GM12878 (cell line): ENCODE measurements around the gene CHCHD6. TPM values are rescaled to one million over a fixed set of nuclear protein-coding genes. Genes with fewer than 3 reads are reported as not detected.

Experiments
- ATAC-seq: fragments of 200-7000 bp; cut with Tn5 transposase; 3 replicates; pipeline ENCODE4 v1.9.1; 2020; ENCODE audit warnings: mild to moderate bottlenecking, moderate library complexity
- BruUV-seq: library from RNA; stranded (reverse); fragments of 400-500 nt; replicated peaks from 2 replicates; lab custom pipeline; 2021; lab: Mats Ljungman, UMichigan
- CTCF ChIA-PET: fragments of 300-600 bp; sonication (Branson Sonifier 250); formaldehyde crosslinking; extraction: SDS; loops from one replicate; lab custom pipeline; 2021; ENCODE audit warnings: inconsistent platforms; lab: Yijun Ruan, JAX
- POLR2A ChIA-PET: fragments of 350-600 bp; formaldehyde crosslinking; extraction: SDS; loops from one replicate; lab custom pipeline; 2021; ENCODE audit warnings: inconsistent platforms; lab: Charles Lee
- RAD21 ChIA-PET: fragments of 300-600 bp; sonication (Branson Sonifier 250); formaldehyde crosslinking; loops from one replicate; lab custom pipeline; 2023; ENCODE audit warnings: antibody characterized with exemption; ENCODE audit not compliant: unreplicated experiment; lab: Charles Lee
- SMC1A ChIA-PET: fragments of 300-600 bp; sonication (Branson Sonifier 250); formaldehyde crosslinking; loops from one replicate; lab custom pipeline; 2023; ENCODE audit not compliant: unreplicated experiment, uncharacterized antibody; lab: Charles Lee
- DNase-seq: peaks from one replicate; pipeline ENCODE4 v3.0.0-alpha.2; 2011; ENCODE audit warnings: low read depth, low spot score
- FAIRE-seq: peaks from 3 replicates; lab custom pipeline; 2011; peaks lifted over from hg19 to GRCh38; lab: Jason Lieb, UNC
- H2AFZ ChIP-seq: 2 replicates; pipeline ENCODE4 v1.6.0; 2011; ENCODE audit warnings: low read depth, low read length, control low read depth; ENCODE audit not compliant: control insufficient read depth
- H3K27ac ChIP-seq: 2 replicates; pipeline ENCODE4 v1.5.1; 2011; ENCODE audit warnings: control low read depth; ENCODE audit not compliant: control insufficient read depth, insufficient read depth
- H3K27me3 ChIP-seq, 2 experiments: replicated peaks in 1 of 2; 2 replicates each; pipeline versions ENCODE4 v1.6.0 to v1.6.1; 2011; ENCODE audit warnings: low read length in 1 of 2; ENCODE audit not compliant: control insufficient read depth in 2 of 2, insufficient read depth in 2 of 2
- H3K36me3 ChIP-seq, 2 experiments: 2 replicates each; pipeline ENCODE4 v1.5.1; 2011; ENCODE audit warnings: low read length in 1 of 2; ENCODE audit not compliant: control insufficient read depth in 2 of 2, insufficient read depth in 2 of 2
- H3K4me1 ChIP-seq: 2 replicates; pipeline ENCODE4 v1.6.1; 2011; ENCODE audit warnings: mild to moderate bottlenecking, low read length, moderate library complexity, mixed read lengths; ENCODE audit not compliant: control insufficient read depth, insufficient read depth
- H3K4me2 ChIP-seq: 2 replicates; pipeline ENCODE4 v1.6.0; 2011; ENCODE audit warnings: control low read depth; ENCODE audit not compliant: control insufficient read depth, insufficient read depth
- H3K4me3 ChIP-seq: fragments of 200-600 bp; sonication (generic); 2 replicates; pipeline ENCODE4 v1.5.1; 2016
- H3K79me2 ChIP-seq: 2 replicates; pipeline ENCODE4 v1.6.0; 2011; ENCODE audit warnings: low read length; ENCODE audit not compliant: control insufficient read depth, insufficient read depth
- H3K9ac ChIP-seq: 2 replicates; pipeline ENCODE4 v1.8.0; 2011; ENCODE audit warnings: low read length, control low read depth, mixed read lengths; ENCODE audit not compliant: control insufficient read depth, insufficient read depth
- H3K9me3 ChIP-seq: replicated peaks from 3 replicates; pipeline ENCODE4 v1.5.1; 2011; ENCODE audit warnings: mild to moderate bottlenecking, low read length; ENCODE audit not compliant: control insufficient read depth, insufficient read depth
- H4K20me1 ChIP-seq: 2 replicates; pipeline ENCODE4 v1.6.0; 2011; ENCODE audit not compliant: control insufficient read depth, insufficient read depth
- ASH2L ChIP-seq: fragments of 300-600, 200-600 bp; sonication (generic); IDR thresholded peaks from 2 replicates; pipeline ENCODE4 v1.6.1; 2017; ENCODE audit warnings: low read depth, mild to moderate bottlenecking, borderline replicate concordance
- CHD2 ChIP-seq: IDR thresholded peaks from 2 replicates; pipeline ENCODE4 v1.6.1; 2011; ENCODE audit warnings: low read depth, low read length, improper control_type of control experiment, borderline replicate concordance
- FOS ChIP-seq: IDR thresholded peaks from 3 replicates; pipeline ENCODE4 v1.6.1; 2011; ENCODE audit warnings: borderline replicate concordance; ENCODE audit not compliant: insufficient read length; ENCODE audit errors: extremely low read depth
- IKZF1 ChIP-seq: fragments of 450-650 bp; conservative IDR thresholded peaks from 2 replicates; pipeline ENCODE4 v1.6.1; 2017; ENCODE audit warnings: antibody characterized with exemption, mild to moderate bottlenecking
- IRF4 ChIP-seq: IDR thresholded peaks from 2 replicates; pipeline ENCODE4 v1.6.1; 2011; ENCODE audit warnings: low read depth, low read length
- JUNB ChIP-seq: IDR thresholded peaks from 2 replicates; pipeline ENCODE4 v1.6.1; 2016; ENCODE audit warnings: antibody characterized with exemption, mild to moderate bottlenecking
- KDM1A ChIP-seq: fragments of 200-600 bp; sonication (generic); IDR thresholded peaks from 2 replicates; pipeline ENCODE4 v1.6.1; 2016; ENCODE audit warnings: borderline replicate concordance
- KLF5 ChIP-seq: fragments of 450-650 bp; IDR thresholded peaks from 2 replicates; pipeline ENCODE4 v1.6.1; 2014; ENCODE audit warnings: mild to moderate bottlenecking; ENCODE audit not compliant: partially characterized antibody
- NFYA ChIP-seq: IDR thresholded peaks from 2 replicates; pipeline ENCODE4 v1.6.1; 2011; ENCODE audit warnings: low read depth, mild to moderate bottlenecking, low read length, improper control_type of control experiment, borderline replicate concordance
- NR2F1 ChIP-seq: fragments of 450-650 bp; conservative IDR thresholded peaks from 2 replicates; pipeline ENCODE4 v1.6.1; 2017; ENCODE audit warnings: mild to moderate bottlenecking
- TCF12 ChIP-seq: IDR thresholded peaks from 2 replicates; pipeline ENCODE4 v1.6.1; 2011; ENCODE audit warnings: low read depth, mild to moderate bottlenecking, low read length
- ZNF24 ChIP-seq: fragments of 450-650 bp; IDR thresholded peaks from 2 replicates; pipeline ENCODE4 v1.6.1; 2017; ENCODE audit warnings: antibody characterized with exemption, mild to moderate bottlenecking
- ZNF274 ChIP-seq: IDR thresholded peaks from one replicate; pipeline ENCODE4 v1.8.0; 2011; ENCODE audit not compliant: insufficient read length, insufficient read depth
- WGBS: methylation state at CpG from one replicate; pipeline ENCODE4 v1.1.6; 2016; ENCODE audit warnings: low lambda C conversion rate; ENCODE audit not compliant: insufficient replicate concordance, insufficient coverage; ENCODE audit errors: missing lambda C conversion rate; 5-methylcytosine and 5-hydroxymethylcytosine counted together
- in situ Hi-C: fragments of 300-500 bp; cut with MboI; formaldehyde crosslinking; loops from 9 replicates; pipeline ENCODE4 v1.14.3; 2018; ENCODE audit warnings: mixed read lengths
- intact Hi-C: fragments of 100-400 bp; cut with micrococcal nuclease; formaldehyde crosslinking; loops from one replicate; pipeline ENCODE4 v1.14.2; 2022; ENCODE audit not compliant: unreplicated experiment
- polyA plus RNA-seq, 11 experiments: library from polyadenylated mRNA; depleted of rRNA in 4 of 11; unstranded in 6 of 11; stranded (reverse) in 5 of 11; fragments of >200 nt; fragmentation: Nextera tagmentation in 4 of 11; fragmentation: Illumina TruSeq in 1 of 11; extraction: Ambion mirVana in 4 of 11; extraction: Trizol in 1 of 11; gene quantifications; 1 replicate in 1 of 11; 2 replicates in 10 of 11; pipeline versions ENCODE4 v1.2.1 to v1.2.3, GENCODE V29; 2011 to 2016; ENCODE audit warnings: inconsistent platforms in 2 of 11, missing spikeins in 2 of 11, low read depth in 1 of 11
- total RNA-seq, 4 experiments: library from RNA; depleted of rRNA in 3 of 4; stranded (reverse); fragments of >200 nt in 3 of 4; fragmentation: Illumina TruSeq in 1 of 4; extraction: Trizol in 1 of 4; gene quantifications; 2 replicates each; pipeline versions ENCODE4 v1.2.1 to v1.2.3, GENCODE V29; 2013 to 2021
- TF ChIP-seq, protein P1 (sequence below): fragments of 150-350 bp; IDR thresholded peaks from 2 replicates; pipeline ENCODE4 v1.6.1; 2016; ENCODE audit warnings: low read depth, low read length
- TF ChIP-seq, protein P2 (sequence below): fragments of 450-650 bp; IDR thresholded peaks from 2 replicates; pipeline ENCODE4 v1.6.1; 2017; ENCODE audit warnings: mild to moderate bottlenecking, moderate library complexity
- TF ChIP-seq, protein P3 (sequence below): IDR thresholded peaks from 2 replicates; pipeline ENCODE4 v1.6.1; 2012; ENCODE audit warnings: low read depth, low read length, improper control_type of control experiment

CHCHD6 gene
- total and polyA plus RNA-seq, 10 of the 15 experiments (the other 5 are each of a cell fraction or from before 2014, with no cell fraction given), result 2.7 to 16.7 (median 12.3) TPM

DNA sequence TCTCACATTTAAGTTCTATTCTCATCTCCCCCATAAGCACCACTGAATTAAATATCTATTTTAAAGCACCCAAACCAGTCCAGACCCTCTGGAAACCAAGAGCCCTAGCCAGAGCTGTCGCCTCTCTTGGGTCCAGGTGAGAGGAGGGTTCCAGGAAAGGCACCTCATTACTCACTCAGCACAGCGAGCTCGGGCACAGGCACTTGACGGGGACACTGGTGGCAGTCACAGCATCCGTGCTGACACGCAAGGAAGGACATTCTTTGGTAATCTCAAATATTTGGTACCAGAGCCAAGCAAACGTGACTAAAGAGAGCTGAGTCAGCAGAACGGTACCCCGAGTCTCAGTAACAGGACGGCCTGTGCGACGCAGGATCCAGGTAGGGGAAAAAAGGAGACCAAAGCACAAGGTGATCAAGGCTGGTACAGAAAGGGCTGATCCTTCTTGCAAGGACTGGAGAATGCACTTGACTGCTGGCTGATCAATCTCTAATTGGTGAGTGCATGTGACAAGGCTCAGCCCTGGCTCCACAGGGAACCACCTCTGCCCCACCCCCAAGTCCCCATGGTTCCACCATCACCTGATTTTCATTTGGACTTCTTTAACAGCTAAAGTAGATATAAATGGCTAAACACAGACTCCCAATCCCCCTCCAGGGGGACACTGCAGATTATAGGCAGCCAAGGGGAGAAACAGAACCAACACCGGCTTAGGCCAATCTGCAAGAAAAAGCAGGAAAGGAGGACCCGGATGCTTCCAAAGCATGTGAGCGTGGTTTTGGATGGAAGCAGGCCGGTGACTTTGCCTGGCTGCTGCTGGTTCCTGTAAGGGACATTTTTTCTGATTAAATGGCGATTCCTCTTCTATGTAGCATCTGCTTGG lies 61.4 kb downstream of the CHCHD6 start (continued):
- no peak for TF ChIP-seq FOS
- no peak for TF ChIP-seq JUNB
- TF ChIP-seq TCF12, result no peak
- TF ChIP-seq, all 136 proteins: peak for 0

DNA sequence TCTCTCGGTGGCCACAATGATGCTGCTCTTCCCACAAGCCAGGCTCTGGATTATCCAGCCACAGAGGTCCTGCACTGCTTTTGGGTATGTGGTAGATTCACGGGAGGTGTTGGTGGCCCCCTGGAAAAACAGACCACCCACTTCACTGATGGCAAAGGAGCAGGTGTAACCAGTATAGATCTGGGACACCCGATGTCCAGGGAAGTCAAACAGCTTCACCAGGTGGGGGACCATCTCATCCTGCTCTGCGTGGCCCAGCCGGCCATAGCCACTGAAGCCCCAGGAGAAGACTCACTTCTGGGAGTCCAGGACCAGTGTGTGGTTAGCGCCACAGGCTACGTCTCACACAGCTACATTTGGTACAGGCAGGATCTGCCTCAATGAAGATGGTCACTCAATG lies 62.6 kb downstream of the CHCHD6 start:
- FAIRE-seq (no peak), DNase-seq (no peak), ATAC-seq (no peak)
- intact Hi-C loops (no loop called here), in situ Hi-C loops (no loop called here)
- ChIA-PET RAD21 (no interaction called here), SMC1A (no interaction called here), POLR2A (no interaction called here), CTCF (no interaction called here)
- H3K79me2 ChIP-seq, result no peaks in the 10 kb centered on the region
- no peak overlapping the region for H3K27ac ChIP-seq
- no TSS peak for BruUV-seq
- no peak overlapping the region for H3K4me2 ChIP-seq
- no peak overlapping the region for H3K4me3 ChIP-seq
- WGBS, result 96% methylated on average over 7 of the region's 7 CpGs
- no peak overlapping the region for H2AFZ ChIP-seq
- H3K36me3 ChIP-seq, result no peaks in the 10 kb centered on the region
- H3K9ac ChIP-seq, result no peak overlapping the region
- H3K27me3 ChIP-seq, result no peaks in the 10 kb centered on the region
- no peaks in the 10 kb centered on the region for H4K20me1 ChIP-seq
- H3K4me1 ChIP-seq, result no peaks in the 10 kb centered on the region
- no peaks in the 10 kb centered on the region for H3K9me3 ChIP-seq
- no peak for TF ChIP-seq NFYA
- TF ChIP-seq, protein P1, sequence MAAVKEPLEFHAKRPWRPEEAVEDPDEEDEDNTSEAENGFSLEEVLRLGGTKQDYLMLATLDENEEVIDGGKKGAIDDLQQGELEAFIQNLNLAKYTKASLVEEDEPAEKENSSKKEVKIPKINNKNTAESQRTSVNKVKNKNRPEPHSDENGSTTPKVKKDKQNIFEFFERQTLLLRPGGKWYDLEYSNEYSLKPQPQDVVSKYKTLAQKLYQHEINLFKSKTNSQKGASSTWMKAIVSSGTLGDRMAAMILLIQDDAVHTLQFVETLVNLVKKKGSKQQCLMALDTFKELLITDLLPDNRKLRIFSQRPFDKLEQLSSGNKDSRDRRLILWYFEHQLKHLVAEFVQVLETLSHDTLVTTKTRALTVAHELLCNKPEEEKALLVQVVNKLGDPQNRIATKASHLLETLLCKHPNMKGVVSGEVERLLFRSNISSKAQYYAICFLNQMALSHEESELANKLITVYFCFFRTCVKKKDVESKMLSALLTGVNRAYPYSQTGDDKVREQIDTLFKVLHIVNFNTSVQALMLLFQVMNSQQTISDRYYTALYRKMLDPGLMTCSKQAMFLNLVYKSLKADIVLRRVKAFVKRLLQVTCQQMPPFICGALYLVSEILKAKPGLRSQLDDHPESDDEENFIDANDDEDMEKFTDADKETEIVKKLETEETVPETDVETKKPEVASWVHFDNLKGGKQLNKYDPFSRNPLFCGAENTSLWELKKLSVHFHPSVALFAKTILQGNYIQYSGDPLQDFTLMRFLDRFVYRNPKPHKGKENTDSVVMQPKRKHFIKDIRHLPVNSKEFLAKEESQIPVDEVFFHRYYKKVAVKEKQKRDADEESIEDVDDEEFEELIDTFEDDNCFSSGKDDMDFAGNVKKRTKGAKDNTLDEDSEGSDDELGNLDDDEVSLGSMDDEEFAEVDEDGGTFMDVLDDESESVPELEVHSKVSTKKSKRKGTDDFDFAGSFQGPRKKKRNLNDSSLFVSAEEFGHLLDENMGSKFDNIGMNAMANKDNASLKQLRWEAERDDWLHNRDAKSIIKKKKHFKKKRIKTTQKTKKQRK, result no peak
- TF ChIP-seq KDM1A, result no peak
- TF ChIP-seq, protein P2, sequence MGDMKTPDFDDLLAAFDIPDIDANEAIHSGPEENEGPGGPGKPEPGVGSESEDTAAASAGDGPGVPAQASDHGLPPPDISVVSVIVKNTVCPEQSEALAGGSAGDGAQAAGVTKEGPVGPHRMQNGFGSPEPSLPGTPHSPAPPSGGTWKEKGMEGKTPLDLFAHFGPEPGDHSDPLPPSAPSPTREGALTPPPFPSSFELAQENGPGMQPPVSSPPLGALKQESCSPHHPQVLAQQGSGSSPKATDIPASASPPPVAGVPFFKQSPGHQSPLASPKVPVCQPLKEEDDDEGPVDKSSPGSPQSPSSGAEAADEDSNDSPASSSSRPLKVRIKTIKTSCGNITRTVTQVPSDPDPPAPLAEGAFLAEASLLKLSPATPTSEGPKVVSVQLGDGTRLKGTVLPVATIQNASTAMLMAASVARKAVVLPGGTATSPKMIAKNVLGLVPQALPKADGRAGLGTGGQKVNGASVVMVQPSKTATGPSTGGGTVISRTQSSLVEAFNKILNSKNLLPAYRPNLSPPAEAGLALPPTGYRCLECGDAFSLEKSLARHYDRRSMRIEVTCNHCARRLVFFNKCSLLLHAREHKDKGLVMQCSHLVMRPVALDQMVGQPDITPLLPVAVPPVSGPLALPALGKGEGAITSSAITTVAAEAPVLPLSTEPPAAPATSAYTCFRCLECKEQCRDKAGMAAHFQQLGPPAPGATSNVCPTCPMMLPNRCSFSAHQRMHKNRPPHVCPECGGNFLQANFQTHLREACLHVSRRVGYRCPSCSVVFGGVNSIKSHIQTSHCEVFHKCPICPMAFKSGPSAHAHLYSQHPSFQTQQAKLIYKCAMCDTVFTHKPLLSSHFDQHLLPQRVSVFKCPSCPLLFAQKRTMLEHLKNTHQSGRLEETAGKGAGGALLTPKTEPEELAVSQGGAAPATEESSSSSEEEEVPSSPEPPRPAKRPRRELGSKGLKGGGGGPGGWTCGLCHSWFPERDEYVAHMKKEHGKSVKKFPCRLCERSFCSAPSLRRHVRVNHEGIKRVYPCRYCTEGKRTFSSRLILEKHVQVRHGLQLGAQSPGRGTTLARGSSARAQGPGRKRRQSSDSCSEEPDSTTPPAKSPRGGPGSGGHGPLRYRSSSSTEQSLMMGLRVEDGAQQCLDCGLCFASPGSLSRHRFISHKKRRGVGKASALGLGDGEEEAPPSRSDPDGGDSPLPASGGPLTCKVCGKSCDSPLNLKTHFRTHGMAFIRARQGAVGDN, result no peak
- no peak for TF ChIP-seq ASH2L
- no peak for TF ChIP-seq CHD2
- no peak for TF ChIP-seq IKZF1
- no peak for TF ChIP-seq NR2F1
- TF ChIP-seq KLF5, result no peak
- no peak for TF ChIP-seq JUNB
- TF ChIP-seq IRF4, result no peak
- TF ChIP-seq, protein P3, sequence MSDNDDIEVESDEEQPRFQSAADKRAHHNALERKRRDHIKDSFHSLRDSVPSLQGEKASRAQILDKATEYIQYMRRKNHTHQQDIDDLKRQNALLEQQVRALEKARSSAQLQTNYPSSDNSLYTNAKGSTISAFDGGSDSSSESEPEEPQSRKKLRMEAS, result no peak
- no peak for TF ChIP-seq ZNF24
- no peak for TF ChIP-seq ZNF274
